Thymus (tissue), 11 donors: Measurements from ENCODE around the gene PGAM1. TPM values are rescaled to one million over a fixed set of nuclear protein-coding genes. Genes with fewer than 3 reads are reported as not detected.
A peak's percentile ranks its signal among the peaks of the same experiment; 100 is the strongest.

Source experiments
- DNase-seq, 9 donors: peaks; one replicate each; pipeline ENCODE4 v3.0.0-alpha.2; 2013; ENCODE audit warnings: low spot score in 9 of 9, low read depth in 6 of 9, missing footprints in 1 of 9
- H3K27ac ChIP-seq, 2 donors: one replicate each; pipeline ENCODE4 v1.5.1; 2013; ENCODE audit warnings: control low read depth in 1 of 2, low read depth in 1 of 2, low read length in 1 of 2, mild to moderate bottlenecking in 1 of 2, moderate library complexity in 1 of 2
- H3K27me3 ChIP-seq, 2 donors: one replicate each; pipeline ENCODE4 v1.5.1; 2013; ENCODE audit warnings: low read length in 1 of 2; ENCODE audit not compliant: control insufficient read depth in 2 of 2, insufficient read depth in 1 of 2
- H3K36me3 ChIP-seq, 2 donors: one replicate each; pipeline ENCODE4 v1.5.1; 2013; ENCODE audit warnings: low read length in 1 of 2, mild to moderate bottlenecking in 1 of 2, moderate library complexity in 1 of 2; ENCODE audit not compliant: control insufficient read depth in 2 of 2, insufficient read depth in 2 of 2
- H3K4me1 ChIP-seq, 2 donors: one replicate each; pipeline ENCODE4 v1.5.1; 2013; ENCODE audit warnings: low read length in 2 of 2; ENCODE audit not compliant: control insufficient read depth in 2 of 2, insufficient read depth in 2 of 2
- H3K4me3 ChIP-seq, 2 donors: one replicate each; pipeline ENCODE4 v1.5.1; 2013; ENCODE audit warnings: low read length in 2 of 2, control low read depth in 1 of 2, mild to moderate bottlenecking in 1 of 2
- H3K9me3 ChIP-seq, 2 donors: one replicate each; pipeline ENCODE4 v1.5.1; 2013; ENCODE audit warnings: low read length in 1 of 2, mild to moderate bottlenecking in 1 of 2; ENCODE audit not compliant: control insufficient read depth in 2 of 2, insufficient read depth in 1 of 2
- WGBS: extraction: QIAGEN DNeasy Blood & Tissue Kit; methylation state at CpG from one replicate; pipeline ENCODE4 v1.1.7; 2013; 5-methylcytosine and 5-hydroxymethylcytosine counted together
- polyA plus RNA-seq: library from polyadenylated mRNA; stranded (reverse); fragments of 200-250 nt; gene quantifications from one replicate; pipeline ENCODE4 v1.2.3, GENCODE V29; 2013
- total RNA-seq: library from RNA; stranded (reverse); fragments of 120-200 nt; gene quantifications from one replicate; pipeline ENCODE4 v1.2.4, GENCODE V29; 2013
- donor health status: healthy.

Gene PGAM1
- total and polyA plus RNA-seq, 2 donors, result 104 to 272 TPM

DNA sequence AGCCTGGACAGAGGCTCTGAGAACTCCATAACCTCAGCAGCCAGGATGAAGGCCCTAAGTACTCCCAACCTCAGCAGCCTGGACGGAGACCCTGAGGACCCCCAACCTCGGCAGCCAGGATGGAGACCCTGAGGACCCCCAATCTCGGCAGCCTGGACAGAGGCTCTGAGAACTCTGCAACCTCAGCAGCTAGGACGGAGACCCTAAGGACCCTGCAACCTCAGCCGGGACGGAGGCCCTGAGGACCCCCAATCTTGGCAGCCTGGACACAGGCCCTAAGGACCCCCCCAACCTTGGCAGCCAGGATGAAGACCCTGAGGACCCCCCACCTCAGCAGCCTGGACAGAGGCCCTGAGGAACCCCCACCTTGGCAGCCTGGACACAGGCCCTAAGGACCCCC lies 41.4 kb upstream of the PGAM1 start:
- peaks cover 0 to 3% of the 10 kb centered on the region in 2 donors for H3K9me3 ChIP-seq
- no peaks in the 10 kb centered on the region for H3K27me3 ChIP-seq
- no peak for DNase-seq
- over 99% methylated on average over 6 of the region's 6 CpGs for WGBS
- peaks cover 9 to 14% of the 10 kb centered on the region in 2 donors for H3K36me3 ChIP-seq
- H3K27ac ChIP-seq, result no peak overlapping the region
- H3K4me3 ChIP-seq, result no peak overlapping the region
- H3K4me1 ChIP-seq, result no peaks in the 10 kb centered on the region

- H3K36me3 ChIP-seq, result peaks cover 10 to 19% of the 10 kb centered on the region in 2 donors
- 97% methylated on average over 7 of the region's 7 CpGs for WGBS
- no peaks in the 10 kb centered on the region for H3K4me1 ChIP-seq
- DNase-seq, result no peak
- H3K9me3 ChIP-seq, result peaks cover 0 to 3% of the 10 kb centered on the region in 2 donors
- no peak overlapping the region for H3K27ac ChIP-seq
- H3K27me3 ChIP-seq, result no peaks in the 10 kb centered on the region
- no peak overlapping the region for H3K4me3 ChIP-seq
These were observed 40.4 kb upstream of the PGAM1 start for GRCh38 chr10:97385565-97385964.

DNA sequence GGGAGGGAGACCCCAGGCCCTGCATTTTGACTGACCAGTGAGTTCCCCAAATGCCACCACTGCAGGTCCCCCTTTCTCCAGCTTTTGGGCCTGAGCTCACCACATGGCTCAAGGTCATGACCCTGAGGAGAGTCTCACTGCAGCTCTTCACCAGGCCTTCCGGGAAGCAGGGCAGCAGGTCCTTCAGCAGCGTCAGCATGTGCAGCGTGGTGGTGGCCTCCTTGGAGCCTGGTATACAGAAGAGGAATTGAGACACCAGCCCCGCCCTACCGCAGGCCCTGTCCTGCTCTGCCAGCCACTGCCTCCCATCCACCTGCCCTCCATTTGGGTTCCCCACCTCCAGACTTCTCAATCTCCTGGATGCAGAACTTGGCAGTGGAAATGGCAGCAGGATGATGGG lies 37.8 kb upstream of the PGAM1 start:
- 98% methylated on average over 5 of the region's 5 CpGs for WGBS
- Histone ChIP-seq H3K9me3 (peaks cover 0 to 3% of the 10 kb centered on the region in 2 donors), H3K27ac (no peak overlapping the region), H3K4me3 (no peak overlapping the region), H3K27me3 (no peaks in the 10 kb centered on the region), H3K4me1 (no peaks in the 10 kb centered on the region), H3K36me3 (peaks cover 14 to 22% of the 10 kb centered on the region in 2 donors)
- no peak for DNase-seq

DNA sequence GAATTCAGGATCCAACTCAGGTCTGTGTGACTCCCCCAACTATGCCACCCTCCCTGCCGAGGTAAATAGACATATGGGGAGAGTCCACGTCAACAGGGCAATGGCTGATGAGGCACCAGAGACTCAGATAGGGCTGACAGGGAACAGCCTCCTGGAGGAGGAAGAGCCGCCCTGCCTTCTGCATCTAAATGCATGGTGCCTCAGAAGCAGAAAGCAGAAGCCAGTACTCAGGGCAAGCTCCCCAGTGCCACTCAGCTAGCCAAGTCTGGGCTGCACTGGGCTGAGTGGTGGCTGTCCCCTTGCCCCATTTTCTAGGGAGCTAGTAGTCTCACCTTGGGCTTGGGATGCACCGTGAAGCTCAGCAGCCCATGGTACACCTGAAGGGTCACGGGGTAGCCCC lies 35.9 kb upstream of the PGAM1 start:
- no peak overlapping the region for H3K27ac ChIP-seq
- peaks cover 0 to 3% of the 10 kb centered on the region in 2 donors for H3K9me3 ChIP-seq
- no peak for DNase-seq
- H3K4me3 ChIP-seq, result no peak overlapping the region
- peaks cover 14 to 24% of the 10 kb centered on the region in 2 donors for H3K36me3 ChIP-seq
- H3K27me3 ChIP-seq, result no peaks in the 10 kb centered on the region
- H3K4me1 ChIP-seq, result no peaks in the 10 kb centered on the region
- WGBS, result 87% methylated on average over 5 of the region's 5 CpGs

GRCh38 chr10:97393034-97393573 lies 32.9 kb upstream of the PGAM1 start:
- H3K27me3 ChIP-seq, result no peaks in the 10 kb centered on the region
- DNase-seq, result no peak
- no peaks in the 10 kb centered on the region for H3K4me1 ChIP-seq
- no peak overlapping the region for H3K4me3 ChIP-seq
- H3K36me3 ChIP-seq, result peaks cover 17 to 30% of the 10 kb centered on the region in 2 donors
- no peak overlapping the region for H3K27ac ChIP-seq
- WGBS, result 94% methylated on average over 8 of the region's 8 CpGs
- H3K9me3 ChIP-seq, result peaks cover 0 to 2% of the 10 kb centered on the region in 2 donors

GRCh38 chr10:97396056-97396455 lies 29.9 kb upstream of the PGAM1 start:
- DNase-seq, result no peak

GRCh38 chr10:97399843-97400545 lies 26.0 kb upstream of the PGAM1 start:
- Histone ChIP-seq H3K4me1 (peaks cover 10 to 15% of the 10 kb centered on the region in 2 donors), H3K27ac (peak overlapping the region in 1 of 2 donors; percentile 85), H3K36me3 (peaks cover 3 to 9% of the 10 kb centered on the region in 2 donors), H3K4me3 (peak overlapping the region; percentile 71 to 81), H3K9me3 (no peaks in the 10 kb centered on the region), H3K27me3 (no peaks in the 10 kb centered on the region)
- 55% methylated on average over 21 of the region's 21 CpGs for WGBS
- no peak for DNase-seq

More at GRCh38 chr10:97396056-97396455, 29.9 kb upstream of the PGAM1 start:
- WGBS, result 72% methylated on average over 4 of the region's 4 CpGs
- H3K9me3 ChIP-seq, result no peaks in the 10 kb centered on the region
- H3K27ac ChIP-seq, result no peak overlapping the region
- peaks cover 3 to 15% of the 10 kb centered on the region in 2 donors for H3K36me3 ChIP-seq
- no peak overlapping the region for H3K4me3 ChIP-seq
- no peaks in the 10 kb centered on the region for H3K27me3 ChIP-seq
- peaks cover 10 to 11% of the 10 kb centered on the region in 2 donors for H3K4me1 ChIP-seq

- no peaks in the 10 kb centered on the region for H3K27me3 ChIP-seq
- H3K36me3 ChIP-seq, result peaks cover 3 to 9% of the 10 kb centered on the region in 2 donors
- peak within 1 kb of the TSS; percentile 50 to 85 for H3K27ac ChIP-seq
- peak within 1 kb of the TSS; percentile 71 to 81 for H3K4me3 ChIP-seq
- DNase-seq, result peak; percentile 83 to 98 (median 94)
- H3K9me3 ChIP-seq, result no peaks in the 10 kb centered on the region
- under 1% methylated on average over 39 of the region's 39 CpGs for WGBS
- peaks cover 10 to 15% of the 10 kb centered on the region in 2 donors for H3K4me1 ChIP-seq
These were observed 25.1 kb upstream of the PGAM1 start, which contains the start of gene RRP12 for GRCh38 chr10:97400665-97401454. Gene RRP12, minus strand, starts transcription at chr10:97401340. Its CDS starts 109 bp downstream, at chr10:97401231.
